Smooth muscle cell (in vitro differentiated cells): Measurements from ENCODE around the gene AKAP9. TPM values are rescaled to one million over a fixed set of nuclear protein-coding genes. Genes with fewer than 3 reads are reported as not detected.

Experiments
- DNase-seq: peaks from one replicate; lab custom pipeline; 2025; ENCODE audit not compliant: unreplicated experiment; lab: John Stamatoyannopoulos, UW
- H2AFZ ChIP-seq: fragments of 200-600 bp; sonication (generic); 2 replicates; pipeline ENCODE4 v1.6.0; 2016; ENCODE audit warnings: antibody characterized with exemption, low read depth, mild to moderate bottlenecking
- H3F3A ChIP-seq: fragments of 200-600 bp; sonication (generic); 2 replicates; pipeline ENCODE4 v1.6.0; 2017; ENCODE audit warnings: antibody characterized with exemption, low read depth
- H3K27ac ChIP-seq: fragments of 200-600 bp; sonication (generic); 2 replicates; pipeline ENCODE4 v1.5.1; 2016; ENCODE audit warnings: low read depth, mild to moderate bottlenecking
- H3K27me3 ChIP-seq: fragments of 200-600 bp; sonication (generic); 2 replicates; pipeline ENCODE4 v1.6.1; 2016; ENCODE audit warnings: low read depth, mild to moderate bottlenecking
- H3K36me3 ChIP-seq: fragments of 200-600 bp; sonication (generic); 2 replicates; pipeline ENCODE4 v1.5.1; 2016; ENCODE audit warnings: low read depth
- H3K4me1 ChIP-seq: fragments of 200-600 bp; sonication (generic); 2 replicates; pipeline ENCODE4 v1.5.1; 2016; ENCODE audit warnings: low read depth
- H3K4me2 ChIP-seq: fragments of 200-600 bp; sonication (generic); 2 replicates; pipeline ENCODE4 v1.6.0; 2016; ENCODE audit warnings: mild to moderate bottlenecking
- H3K4me3 ChIP-seq: fragments of 200-600 bp; sonication (generic); 2 replicates; pipeline ENCODE4 v1.5.1; 2016; ENCODE audit warnings: mild to moderate bottlenecking
- H3K79me2 ChIP-seq: fragments of 200-600 bp; sonication (generic); 2 replicates; pipeline ENCODE4 v1.6.0; 2016; ENCODE audit warnings: low read depth, mild to moderate bottlenecking
- H3K9ac ChIP-seq: fragments of 200-600 bp; sonication (generic); 2 replicates; pipeline ENCODE4 v1.6.0; 2016; ENCODE audit warnings: low read depth
- H3K9me3 ChIP-seq: fragments of 200-600 bp; sonication (generic); replicated peaks from 2 replicates; pipeline ENCODE4 v1.5.1; 2016; ENCODE audit warnings: low read depth
- H4K20me1 ChIP-seq: fragments of 200-600 bp; sonication (generic); 2 replicates; pipeline ENCODE4 v1.6.0; 2016; ENCODE audit warnings: low read depth
- CTCF ChIP-seq: fragments of 200-600 bp; sonication (generic); IDR thresholded peaks from 2 replicates; pipeline ENCODE4 v1.5.1; 2017; ENCODE audit warnings: borderline replicate concordance, mild to moderate bottlenecking, antibody characterized with exemption; ENCODE audit not compliant: insufficient read depth, poor library complexity, severe bottlenecking
- WGBS: methylation state at CpG from one replicate; pipeline ENCODE4 v1.1.7; 2016; ENCODE audit warnings: low lambda C conversion rate; 5-methylcytosine and 5-hydroxymethylcytosine counted together
- polyA plus RNA-seq: library from polyadenylated mRNA; unstranded; fragments of >200 nt; fragmentation: Nextera tagmentation; extraction: Ambion mirVana; gene quantifications from 2 replicates; pipeline ENCODE4 v1.2.1, GENCODE V29; 2016
- total RNA-seq: library from RNA; depleted of rRNA; stranded (reverse); fragments of >200 nt; gene quantifications from 2 replicates; pipeline ENCODE4 v1.2.3, GENCODE V29; 2014

Gene AKAP9
- total and polyA plus RNA-seq, 2 experiments from 2014 or later = 41.7 to 57.8 TPM

GRCh38 chr7:92044148-92044547 lies 103.5 kb downstream of the AKAP9 start:
- Histone ChIP-seq H3K79me2 (no peaks in the 10 kb centered on the region), H3K9ac (no peak overlapping the region), H3K27me3 (no peaks in the 10 kb centered on the region), H3K36me3 (peaks cover 36% of the 10 kb centered on the region), H2AFZ (no peak overlapping the region), H3K27ac (no peak overlapping the region), H4K20me1 (no peaks in the 10 kb centered on the region), H3K4me3 (peak overlapping the region; percentile 14), H3K9me3 (no peaks in the 10 kb centered on the region), H3F3A (no peaks in the 10 kb centered on the region), H3K4me2 (no peak overlapping the region), H3K4me1 (no peaks in the 10 kb centered on the region)
- WGBS = 72% methylated on average over 3 of the region's 3 CpGs
- no peak for DNase-seq
- no peak for TF ChIP-seq CTCF

DNA sequence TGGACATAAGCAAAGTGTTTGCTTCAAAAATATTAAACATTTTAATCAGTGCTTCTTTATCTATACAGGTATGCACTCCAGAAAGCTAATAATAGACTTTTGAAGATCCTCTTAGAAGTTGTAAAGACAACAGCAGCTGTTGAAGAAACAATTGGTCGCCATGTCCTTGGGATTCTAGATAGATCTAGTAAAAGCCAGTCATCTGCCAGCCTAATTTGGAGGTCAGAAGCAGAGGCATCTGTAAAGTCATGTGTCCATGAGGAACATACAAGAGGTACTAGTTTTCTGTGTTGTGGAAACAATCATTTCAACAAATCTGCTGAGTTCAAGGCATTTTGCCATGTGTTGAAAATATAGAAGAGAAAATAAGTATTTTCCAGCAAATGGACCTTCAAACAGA lies 104.3 kb downstream of the AKAP9 start:
- Histone ChIP-seq H3K9me3 (no peaks in the 10 kb centered on the region), H4K20me1 (no peaks in the 10 kb centered on the region), H3K27ac (no peak overlapping the region)

GRCh38 chr7:92051655-92052054 lies 111.0 kb downstream of the AKAP9 start:
- Histone ChIP-seq H3F3A (no peaks in the 10 kb centered on the region), H3K4me3 (no peak overlapping the region), H4K20me1 (peaks cover 2% of the 10 kb centered on the region), H3K4me1 (no peaks in the 10 kb centered on the region), H3K9ac (no peak overlapping the region), H3K79me2 (no peaks in the 10 kb centered on the region), H3K36me3 (peaks cover 27% of the 10 kb centered on the region), H3K9me3 (no peaks in the 10 kb centered on the region), H3K27me3 (no peaks in the 10 kb centered on the region), H3K4me2 (no peak overlapping the region), H2AFZ (no peak overlapping the region), H3K27ac (no peak overlapping the region)
- no peak for DNase-seq
- TF ChIP-seq CTCF = no peak

More for the DNA sequence above, 104.3 kb downstream of the AKAP9 start:
- Histone ChIP-seq H3K36me3 (peaks cover 36% of the 10 kb centered on the region), H3K9ac (no peak overlapping the region), H3K4me1 (no peaks in the 10 kb centered on the region), H3K4me2 (no peak overlapping the region), H3K27me3 (no peaks in the 10 kb centered on the region), H3K4me3 (no peak overlapping the region), H3K79me2 (no peaks in the 10 kb centered on the region), H2AFZ (no peak overlapping the region), H3F3A (no peaks in the 10 kb centered on the region)
- DNase-seq = no peak
- no peak for TF ChIP-seq CTCF
- 94% methylated on average over 1 of the region's 1 CpG for WGBS

- Histone ChIP-seq H2AFZ (no peak overlapping the region), H3K79me2 (no peaks in the 10 kb centered on the region), H3K36me3 (peaks cover 22% of the 10 kb centered on the region), H3K4me3 (no peak overlapping the region), H3K4me2 (no peak overlapping the region), H4K20me1 (peaks cover 3% of the 10 kb centered on the region), H3K27ac (no peak overlapping the region), H3K27me3 (no peaks in the 10 kb centered on the region), H3K4me1 (no peaks in the 10 kb centered on the region), H3K9me3 (no peaks in the 10 kb centered on the region), H3F3A (no peaks in the 10 kb centered on the region), H3K9ac (no peak overlapping the region)
- DNase-seq = no peak
- WGBS = 92% methylated on average over 2 of the region's 2 CpGs
- no peak for TF ChIP-seq CTCF
Measured at GRCh38 chr7:92052159-92052558, 111.5 kb downstream of the AKAP9 start.
